GM18873 (cell line): Measurements from ENCODE around the gene STK24.

ENCODE experiments used
- ATAC-seq: cut with Tn5 transposase; IDR thresholded peaks from one replicate; pipeline ENCODE4 v1.9.1; 2021; ENCODE audit warnings: mild to moderate bottlenecking, moderate library complexity, moderate number of reproducible peaks; ENCODE audit not compliant: unreplicated experiment, low FRiP score

Gene STK24

GRCh38 chr13:98536729-98537128 is 40.2 kb downstream of the STK24 start:
- no peak for ATAC-seq

- ATAC-seq, result no peak
Measured at GRCh38 chr13:98535501-98536354, 41.2 kb downstream of the STK24 start.

- ATAC-seq, result no peak
Measured at GRCh38 chr13:98534821-98535220, 42.1 kb downstream of the STK24 start.

DNA sequence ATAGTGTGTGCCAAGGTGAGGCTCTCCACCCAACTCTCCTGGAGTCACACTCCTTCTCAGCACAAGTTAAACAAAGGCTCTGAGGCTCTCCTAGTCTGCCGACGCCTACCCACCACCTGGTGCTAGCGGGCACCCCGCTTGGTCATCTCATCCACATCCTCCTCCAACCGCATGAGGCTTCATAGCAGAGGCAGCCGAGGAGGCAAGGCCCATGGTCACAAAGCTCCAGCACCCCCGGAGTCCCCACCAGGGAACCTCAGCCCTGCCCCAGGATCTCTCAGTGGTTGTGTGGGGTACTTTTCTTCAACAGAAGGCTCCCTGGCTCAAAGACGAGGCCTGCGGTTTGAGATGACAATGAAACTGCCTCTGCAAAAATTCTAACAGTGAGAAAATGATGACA is 43.0 kb downstream of the STK24 start:
- no peak for ATAC-seq

GRCh38 chr13:98532254-98532653 is 44.7 kb downstream of the STK24 start:
- no peak for ATAC-seq

DNA sequence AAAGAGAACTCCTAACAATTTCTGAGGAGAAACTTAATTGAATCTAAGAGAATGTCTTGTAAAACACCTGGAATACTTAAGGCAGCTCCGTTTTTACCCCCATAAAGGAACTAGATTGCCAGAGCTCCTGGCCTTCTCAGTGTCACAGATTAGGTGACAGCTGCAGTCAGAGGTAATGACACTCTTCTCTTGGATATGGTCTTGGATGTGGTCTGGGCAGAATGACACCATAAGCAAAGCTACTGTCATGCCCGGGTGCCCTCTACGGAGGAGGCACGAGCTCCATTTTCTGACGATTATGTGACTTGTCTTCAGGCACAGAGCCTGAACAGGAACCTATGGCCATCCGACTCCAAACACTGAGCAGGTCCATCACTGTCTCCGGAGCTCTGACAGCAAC is 46.7 kb downstream of the STK24 start:
- ATAC-seq, result no peak

DNA sequence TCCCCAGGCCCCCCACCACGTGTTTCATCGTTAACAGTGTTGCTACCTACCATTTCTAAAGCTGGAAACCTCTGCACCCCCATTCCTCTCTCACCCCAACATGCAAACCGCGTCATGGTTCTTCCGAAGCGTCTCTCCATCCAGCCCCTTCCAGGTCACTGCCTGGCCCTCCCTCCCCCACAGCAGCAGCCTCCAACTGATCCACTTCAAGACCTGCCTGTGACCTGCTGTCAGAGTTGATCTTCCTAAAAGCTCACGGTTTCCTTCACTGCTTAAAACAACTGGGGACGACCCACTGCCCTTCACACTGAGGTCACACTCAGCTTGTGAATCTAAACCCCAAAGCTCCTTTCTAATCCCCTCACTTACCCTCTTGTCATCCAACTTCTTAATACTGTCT is 47.7 kb downstream of the STK24 start:
- no peak for ATAC-seq

DNA sequence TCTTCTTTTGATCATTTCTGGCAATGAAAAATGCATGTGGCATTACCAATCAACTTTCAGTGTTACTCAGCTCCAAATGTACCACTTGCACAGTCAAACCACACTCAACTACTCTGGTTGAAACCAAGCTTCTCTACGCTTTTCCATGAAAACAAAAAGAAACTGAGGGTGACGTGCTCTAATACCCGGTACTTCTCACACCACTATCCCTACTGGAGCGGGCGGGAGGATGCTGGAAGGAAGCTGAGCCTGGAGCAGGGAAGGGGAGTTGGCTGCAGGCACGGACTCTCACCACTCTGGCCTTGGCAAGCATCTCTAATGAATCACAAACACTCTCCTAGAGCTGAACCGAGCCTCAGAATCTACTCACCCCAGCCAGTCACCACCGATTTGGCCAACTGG is 48.2 kb downstream of the STK24 start:
- no peak for ATAC-seq

DNA sequence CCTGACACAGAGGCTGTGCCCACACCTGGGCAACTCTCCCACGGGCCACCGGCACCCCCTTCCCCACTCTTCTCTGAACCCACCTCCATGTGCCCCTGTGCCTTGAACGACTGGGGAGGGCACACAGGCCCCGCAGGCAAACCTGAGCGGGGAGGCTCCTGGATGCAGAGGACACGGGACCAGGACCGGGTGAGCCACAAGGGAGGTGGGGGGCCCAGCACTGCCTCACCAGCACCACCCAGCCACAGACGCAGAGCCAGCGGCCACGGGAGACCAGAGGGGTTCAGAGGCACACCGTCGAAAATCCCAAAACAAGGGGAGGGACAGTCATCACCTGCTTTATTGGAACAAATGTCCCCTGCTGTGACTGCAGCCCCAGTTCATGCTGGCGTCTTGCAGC is 49.4 kb downstream of the STK24 start:
- no peak for ATAC-seq

- no peak for ATAC-seq
Measured at GRCh38 chr13:98526182-98526512, 50.8 kb downstream of the STK24 start.

GRCh38 chr13:98525456-98526181 is 51.3 kb downstream of the STK24 start:
- ATAC-seq, result no peak

GRCh38 chr13:98524793-98525192 is 52.1 kb downstream of the STK24 start:
- no peak for ATAC-seq

DNA sequence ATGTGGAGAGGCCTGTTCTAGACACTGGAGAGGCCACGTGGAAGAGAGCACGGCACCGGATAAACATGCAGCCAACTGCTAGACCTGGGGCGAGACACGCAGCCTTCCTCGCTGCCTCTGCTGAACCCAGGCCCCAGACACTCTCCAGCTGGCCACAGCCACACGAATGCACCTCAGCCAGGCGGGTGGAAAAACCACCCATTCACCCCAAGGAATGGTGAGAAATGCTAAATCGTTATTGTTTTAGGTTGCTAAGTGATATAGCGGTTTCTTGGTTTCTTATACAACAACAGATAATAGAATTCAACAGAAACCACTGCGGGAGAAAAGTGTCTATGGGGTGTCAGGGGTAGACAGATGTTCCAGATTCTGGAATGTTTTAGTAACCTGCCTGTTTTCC is 52.5 kb downstream of the STK24 start:
- no peak for ATAC-seq

GRCh38 chr13:98523455-98524102 is 53.3 kb downstream of the STK24 start:
- peak; percentile 47 for ATAC-seq

DNA sequence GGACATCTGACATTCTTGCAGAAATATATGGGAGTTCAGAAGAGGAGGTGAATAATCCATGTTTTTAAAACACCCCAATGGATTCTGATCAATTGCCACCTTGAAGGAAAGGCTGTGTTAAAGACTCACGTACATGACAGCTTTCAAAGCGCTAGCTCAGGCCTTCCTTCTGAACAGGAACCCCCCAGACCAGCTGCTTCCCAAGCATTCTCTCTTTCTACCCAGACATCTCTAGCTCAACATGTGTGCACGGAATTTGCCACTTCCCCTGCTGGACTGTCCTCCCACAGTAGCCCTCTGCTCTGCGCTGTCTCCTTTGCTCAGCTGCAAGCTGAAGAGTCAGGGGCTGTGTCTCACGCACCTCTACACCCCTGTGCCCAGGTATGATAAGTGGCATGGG is 54.5 kb downstream of the STK24 start:
- ATAC-seq, result no peak

DNA sequence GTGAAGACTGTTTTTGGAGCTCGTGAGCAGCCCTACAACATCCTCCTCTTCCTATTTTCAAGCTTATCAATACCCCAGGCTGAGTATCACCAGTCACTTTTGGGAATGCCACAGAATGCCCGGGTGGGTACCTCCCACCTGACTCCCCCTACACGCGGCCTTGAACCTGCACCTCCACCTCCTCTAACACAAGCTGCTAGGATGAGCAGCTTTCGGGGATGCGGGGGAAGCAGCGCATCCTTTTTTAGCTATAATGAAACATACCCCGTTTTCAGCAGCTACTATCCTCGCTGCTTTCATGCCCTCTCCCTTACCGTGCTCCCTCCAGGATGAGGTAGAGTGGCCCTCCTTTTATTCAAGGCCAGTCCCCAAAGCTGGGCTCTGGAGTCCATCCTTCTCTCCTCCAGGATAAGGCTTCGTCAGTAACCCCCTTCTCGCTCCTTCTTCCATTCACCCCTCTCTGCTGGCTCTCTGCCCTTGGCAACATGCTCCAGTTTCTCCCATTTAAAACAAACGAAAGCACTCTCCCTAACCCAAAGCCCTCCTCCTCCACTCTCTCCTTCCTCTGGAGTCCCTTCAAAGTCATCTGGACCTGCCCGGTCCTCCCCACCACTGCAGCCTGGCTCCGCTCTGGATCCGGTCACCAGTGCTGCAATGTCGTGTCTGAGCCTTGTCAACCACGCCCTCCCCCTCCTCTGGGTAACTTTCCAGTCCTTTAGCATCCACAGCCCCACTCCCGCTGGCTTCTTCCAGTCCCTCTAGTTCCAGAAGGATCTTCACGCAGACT is 55.3 kb downstream of the STK24 start:
- ATAC-seq, result no peak

DNA sequence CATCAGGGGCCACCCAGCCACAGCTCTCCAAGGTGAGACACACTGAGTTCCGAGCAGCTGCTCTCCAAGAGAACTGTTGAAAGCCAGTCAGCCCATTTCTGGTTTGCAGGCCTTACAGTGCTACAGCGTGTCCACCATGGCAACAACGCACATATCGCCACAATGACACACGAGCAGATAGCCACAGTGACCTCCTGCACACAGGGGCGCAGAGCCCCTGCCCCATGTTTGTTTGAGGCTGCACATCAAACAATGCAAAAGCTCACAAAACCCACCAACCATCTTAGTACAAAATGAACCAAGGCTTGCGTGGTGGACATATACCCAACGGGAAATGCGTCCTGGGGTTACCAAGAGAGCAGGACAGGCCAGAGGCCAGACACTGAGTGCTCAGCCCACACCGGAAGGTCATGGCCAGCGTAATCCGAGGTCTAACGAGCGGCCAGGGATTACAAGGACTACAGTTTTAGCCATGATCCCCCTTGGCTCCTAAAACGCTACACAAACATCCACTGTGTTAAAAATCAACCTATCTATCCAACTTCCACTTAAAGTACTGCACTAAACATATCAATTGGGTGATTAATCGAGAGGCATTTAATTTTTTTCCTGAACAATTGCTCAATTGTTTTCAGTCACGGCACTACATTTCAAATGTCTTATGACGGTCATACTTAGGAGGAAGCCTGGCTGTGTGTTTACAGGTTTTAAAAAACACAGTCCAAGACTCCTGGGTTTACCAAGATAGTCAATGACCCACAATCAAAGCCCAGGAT is 56.0 kb downstream of the STK24 start:
- no peak for ATAC-seq

DNA sequence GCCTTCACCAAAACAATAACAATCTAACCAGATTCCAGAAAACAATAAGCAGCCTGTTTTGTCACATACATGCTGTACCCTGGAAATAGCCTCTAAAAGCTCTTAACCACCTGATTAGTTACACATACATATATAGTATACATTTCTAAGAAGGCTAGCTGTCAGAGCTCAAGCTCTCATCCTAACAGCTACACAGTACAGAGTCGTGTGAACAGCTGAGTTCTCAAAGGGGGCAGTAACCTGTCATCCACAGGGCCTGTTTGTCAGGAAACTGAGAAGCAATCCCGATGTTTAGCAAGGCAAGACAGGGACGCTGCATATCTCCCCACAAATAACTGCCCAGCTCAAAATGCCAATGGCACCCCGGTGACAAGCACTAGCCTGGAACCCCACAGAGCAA is 56.9 kb downstream of the STK24 start:
- no peak for ATAC-seq

GRCh38 chr13:98517576-98518310 is 59.2 kb downstream of the STK24 start:
- ATAC-seq, result no peak
